ENCODE measurements around the gene DIAPH1. TPM values are rescaled to one million over a fixed set of nuclear protein-coding genes. Genes with fewer than 3 reads are reported as not detected.

DIAPH1 gene
- total RNA-seq, 1 donor from 2014 or later: 43.0 TPM

DNA sequence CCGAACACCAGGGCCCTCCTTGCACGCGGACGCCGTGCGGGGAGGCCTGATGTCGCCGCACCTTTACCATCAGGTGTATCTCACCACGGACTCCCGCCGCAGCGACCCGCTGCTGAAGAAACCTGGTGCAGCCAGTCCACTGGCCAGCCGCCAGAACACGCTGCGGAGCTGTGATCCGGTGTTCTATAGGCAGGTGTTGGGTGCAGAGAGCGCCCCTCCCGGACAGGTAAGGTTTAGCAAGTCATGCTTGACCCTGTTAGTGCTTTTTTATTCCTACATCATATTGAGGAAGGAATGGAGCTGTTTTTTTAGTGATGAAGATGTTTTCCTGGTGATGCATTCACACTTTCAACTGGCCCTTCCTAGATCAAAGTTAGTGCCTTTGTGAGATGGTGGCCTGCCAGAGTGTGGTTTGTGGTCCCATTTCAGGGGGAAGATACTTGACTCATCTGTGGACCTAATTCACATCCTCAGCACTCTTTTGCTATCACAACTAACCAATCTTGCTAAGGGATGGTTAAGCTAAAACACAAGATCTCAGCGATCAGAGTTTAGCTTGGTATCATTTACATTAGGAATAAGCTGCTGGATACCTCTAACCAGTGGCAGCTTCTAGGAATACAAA lies 140.4 kb downstream of the DIAPH1 start:
- peaks cover 31% of the 10 kb centered on the region for H3K36me3 Mint-ChIP-seq

DNA sequence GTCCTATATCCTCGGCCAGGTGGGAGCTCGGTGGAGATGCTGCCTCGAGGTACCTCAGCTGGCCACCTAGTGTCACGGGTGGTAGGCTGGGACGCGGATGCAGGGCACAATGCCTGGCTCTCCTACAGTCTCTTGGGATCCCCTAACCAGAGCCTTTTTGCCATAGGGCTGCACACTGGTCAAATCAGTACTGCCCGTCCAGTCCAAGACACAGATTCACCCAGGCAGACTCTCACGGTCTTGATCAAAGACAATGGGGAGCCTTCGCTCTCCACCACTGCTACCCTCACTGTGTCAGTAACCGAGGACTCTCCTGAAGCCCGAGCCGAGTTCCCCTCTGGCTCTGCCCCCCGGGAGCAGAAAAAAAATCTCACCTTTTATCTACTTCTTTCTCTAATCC lies 141.0 kb downstream of the DIAPH1 start:
- H3K27ac Mint-ChIP-seq: no peak overlapping the region
- peaks cover 43% of the 10 kb centered on the region for H3K4me1 Mint-ChIP-seq
- H3K36me3 Mint-ChIP-seq: peaks cover 31% of the 10 kb centered on the region
- H3K27me3 Mint-ChIP-seq (ENCODE audit: low read depth): no peaks in the 10 kb centered on the region
- H3K9me3 Mint-ChIP-seq: no peaks in the 10 kb centered on the region
- TF ChIP-seq, protein P1, sequence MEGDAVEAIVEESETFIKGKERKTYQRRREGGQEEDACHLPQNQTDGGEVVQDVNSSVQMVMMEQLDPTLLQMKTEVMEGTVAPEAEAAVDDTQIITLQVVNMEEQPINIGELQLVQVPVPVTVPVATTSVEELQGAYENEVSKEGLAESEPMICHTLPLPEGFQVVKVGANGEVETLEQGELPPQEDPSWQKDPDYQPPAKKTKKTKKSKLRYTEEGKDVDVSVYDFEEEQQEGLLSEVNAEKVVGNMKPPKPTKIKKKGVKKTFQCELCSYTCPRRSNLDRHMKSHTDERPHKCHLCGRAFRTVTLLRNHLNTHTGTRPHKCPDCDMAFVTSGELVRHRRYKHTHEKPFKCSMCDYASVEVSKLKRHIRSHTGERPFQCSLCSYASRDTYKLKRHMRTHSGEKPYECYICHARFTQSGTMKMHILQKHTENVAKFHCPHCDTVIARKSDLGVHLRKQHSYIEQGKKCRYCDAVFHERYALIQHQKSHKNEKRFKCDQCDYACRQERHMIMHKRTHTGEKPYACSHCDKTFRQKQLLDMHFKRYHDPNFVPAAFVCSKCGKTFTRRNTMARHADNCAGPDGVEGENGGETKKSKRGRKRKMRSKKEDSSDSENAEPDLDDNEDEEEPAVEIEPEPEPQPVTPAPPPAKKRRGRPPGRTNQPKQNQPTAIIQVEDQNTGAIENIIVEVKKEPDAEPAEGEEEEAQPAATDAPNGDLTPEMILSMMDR (IDR thresholded peaks at IDR 0.05; ENCODE audit: unreplicated experiment): no peak
- H3K4me3 Mint-ChIP-seq: peak overlapping the region; percentile 94
- no peak for DNase-seq (ENCODE audit: low spot score in 2 of 2, unreplicated experiment in 2 of 2)

More for the DNA sequence above, 140.4 kb downstream of the DIAPH1 start:
- Mint-ChIP-seq H3K27ac (no peak overlapping the region), H3K4me3 (peak overlapping the region; percentile 54), H3K4me1 (peaks cover 48% of the 10 kb centered on the region), H3K27me3 (ENCODE audit: low read depth) (no peaks in the 10 kb centered on the region), H3K9me3 (no peaks in the 10 kb centered on the region)
- TF ChIP-seq, protein P1 (IDR thresholded peaks at IDR 0.05; ENCODE audit: unreplicated experiment): peak; percentile 30
- DNase-seq (ENCODE audit: low spot score in 2 of 2, unreplicated experiment in 2 of 2): no peak

DNA sequence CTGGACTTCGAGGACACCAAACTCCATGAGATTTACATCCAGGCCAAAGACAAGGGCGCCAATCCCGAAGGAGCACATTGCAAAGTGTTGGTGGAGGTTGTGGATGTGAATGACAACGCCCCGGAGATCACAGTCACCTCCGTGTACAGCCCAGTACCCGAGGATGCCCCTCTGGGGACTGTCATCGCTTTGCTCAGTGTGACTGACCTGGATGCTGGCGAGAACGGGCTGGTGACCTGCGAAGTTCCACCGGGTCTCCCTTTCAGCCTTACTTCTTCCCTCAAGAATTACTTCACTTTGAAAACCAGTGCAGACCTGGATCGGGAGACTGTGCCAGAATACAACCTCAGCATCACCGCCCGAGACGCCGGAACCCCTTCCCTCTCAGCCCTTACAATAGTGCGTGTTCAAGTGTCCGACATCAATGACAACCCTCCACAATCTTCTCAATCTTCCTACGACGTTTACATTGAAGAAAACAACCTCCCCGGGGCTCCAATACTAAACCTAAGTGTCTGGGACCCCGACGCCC lies 141.7 kb downstream of the DIAPH1 start:
- no peak for DNase-seq (ENCODE audit: low spot score in 2 of 2, unreplicated experiment in 2 of 2)
- Mint-ChIP-seq H3K27me3 (ENCODE audit: low read depth) (no peaks in the 10 kb centered on the region), H3K36me3 (peaks cover 31% of the 10 kb centered on the region), H3K4me3 (peak overlapping the region; percentile 94), H3K9me3 (no peaks in the 10 kb centered on the region), H3K27ac (peak overlapping the region; percentile 99), H3K4me1 (peaks cover 41% of the 10 kb centered on the region)
- TF ChIP-seq, protein P1 (IDR thresholded peaks at IDR 0.05; ENCODE audit: unreplicated experiment): no peak

DNA sequence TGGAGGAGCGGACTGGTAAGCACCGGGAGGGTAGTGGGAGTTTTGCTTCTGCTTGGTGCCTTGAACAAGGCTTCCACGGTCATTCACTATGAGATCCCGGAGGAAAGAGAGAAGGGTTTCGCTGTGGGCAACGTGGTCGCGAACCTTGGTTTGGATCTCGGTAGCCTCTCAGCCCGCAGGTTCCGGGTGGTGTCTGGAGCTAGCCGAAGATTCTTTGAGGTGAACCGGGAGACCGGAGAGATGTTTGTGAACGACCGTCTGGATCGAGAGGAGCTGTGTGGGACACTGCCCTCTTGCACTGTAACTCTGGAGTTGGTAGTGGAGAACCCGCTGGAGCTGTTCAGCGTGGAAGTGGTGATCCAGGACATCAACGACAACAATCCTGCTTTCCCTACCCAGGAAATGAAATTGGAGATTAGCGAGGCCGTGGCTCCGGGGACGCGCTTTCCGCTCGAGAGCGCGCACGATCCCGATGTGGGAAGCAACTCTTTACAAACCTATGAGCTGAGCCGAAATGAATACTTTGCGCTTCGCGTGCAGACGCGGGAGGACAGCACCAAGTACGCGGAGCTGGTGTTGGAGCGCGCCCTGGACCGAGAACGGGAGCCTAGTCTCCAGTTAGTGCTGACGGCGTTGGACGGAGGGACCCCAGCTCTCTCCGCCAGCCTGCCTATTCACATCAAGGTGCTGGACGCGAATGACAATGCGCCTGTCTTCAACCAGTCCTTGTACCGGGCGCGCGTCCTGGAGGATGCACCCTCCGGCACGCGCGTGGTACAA lies 142.5 kb downstream of the DIAPH1 start:
- Mint-ChIP-seq H3K36me3 (peaks cover 31% of the 10 kb centered on the region), H3K9me3 (no peaks in the 10 kb centered on the region), H3K4me3 (peak overlapping the region; percentile 94), H3K4me1 (peaks cover 43% of the 10 kb centered on the region), H3K27me3 (ENCODE audit: low read depth) (no peaks in the 10 kb centered on the region), H3K27ac (peak overlapping the region; percentile 99)
- DNase-seq (ENCODE audit: low spot score in 2 of 2, unreplicated experiment in 2 of 2): peak in 1 of 2 experiments; percentile 65
- TF ChIP-seq, protein P1 (IDR thresholded peaks at IDR 0.05; ENCODE audit: unreplicated experiment): no peak

DNA sequence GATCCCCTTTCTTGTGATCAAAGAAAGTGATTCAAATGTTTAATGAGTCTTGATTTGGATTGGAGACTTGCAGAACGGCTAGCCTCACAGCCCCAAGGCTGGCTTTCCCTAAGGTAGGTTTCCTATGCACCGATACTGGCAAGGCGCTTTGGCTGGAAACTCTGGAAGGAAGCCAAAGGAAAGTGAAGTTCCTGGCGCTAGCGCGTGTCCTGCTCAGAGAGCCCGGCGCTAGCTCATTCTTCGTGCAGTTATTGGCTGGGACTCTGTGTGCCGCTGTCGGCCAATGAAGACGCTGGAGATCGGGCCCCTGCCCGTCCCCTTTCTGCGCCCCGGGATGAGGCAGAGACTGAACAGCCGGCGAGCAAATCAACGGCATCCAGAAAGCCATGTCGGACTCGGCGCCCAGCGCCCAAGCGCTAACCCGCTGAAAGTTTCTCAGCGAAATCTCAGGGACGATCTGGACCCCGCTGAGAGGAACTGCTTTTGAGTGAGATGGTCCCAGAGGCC lies 143.1 kb downstream of the DIAPH1 start, which contains the start of gene PCDHGC3:
Gene PCDHGC3, plus strand, starts transcription at position 342 of the 507 bp plus-strand sequence. Its CDS starts 151 bp downstream, at position 493.
- Mint-ChIP-seq H3K36me3 (peaks cover 26% of the 10 kb centered on the region), H3K27me3 (ENCODE audit: low read depth) (no peaks in the 10 kb centered on the region), H3K27ac (peak within 1 kb of the TSS; percentile 99), H3K4me1 (peaks cover 45% of the 10 kb centered on the region), H3K4me3 (peak within 1 kb of the TSS; percentile 94), H3K9me3 (no peaks in the 10 kb centered on the region)
- peak; percentile 72 to 87 for DNase-seq (ENCODE audit: low spot score in 2 of 2, unreplicated experiment in 2 of 2)
- TF ChIP-seq, protein P1 (IDR thresholded peaks at IDR 0.05; ENCODE audit: unreplicated experiment): no peak

Data from mesothelial cell of epicardium (in vitro differentiated cells).